GM21390 (cell line): ENCODE data around the gene ZNHIT3.
A peak's percentile ranks its signal among the peaks of the same experiment; 100 is the strongest.

Experiments
- ATAC-seq: cut with Tn5 transposase; IDR thresholded peaks from one replicate; pipeline ENCODE4 v1.9.1; 2021; ENCODE audit not compliant: unreplicated experiment

Gene ZNHIT3

GRCh38 chr17:36509272-36509985, 22.9 kb downstream of the ZNHIT3 start:
- no peak for ATAC-seq

GRCh38 chr17:36510636-36511035, 24.2 kb downstream of the ZNHIT3 start:
- ATAC-seq = no peak

- ATAC-seq = no peak
These were observed 24.7 kb downstream of the ZNHIT3 start for GRCh38 chr17:36511216-36511615.

GRCh38 chr17:36512641-36513040, 26.2 kb downstream of the ZNHIT3 start:
- no peak for ATAC-seq

- no peak for ATAC-seq
These were observed 28.4 kb downstream of the ZNHIT3 start for GRCh38 chr17:36514856-36515255.

GRCh38 chr17:36515837-36516236, 29.4 kb downstream of the ZNHIT3 start:
- ATAC-seq = no peak

- no peak for ATAC-seq
These were observed 36.6 kb downstream of the ZNHIT3 start for GRCh38 chr17:36523113-36523512.

- ATAC-seq = no peak
These were observed 38.0 kb downstream of the ZNHIT3 start for GRCh38 chr17:36524428-36524876.

GRCh38 chr17:36525113-36525512, 38.6 kb downstream of the ZNHIT3 start:
- ATAC-seq = no peak

GRCh38 chr17:36525888-36526287, 39.4 kb downstream of the ZNHIT3 start:
- ATAC-seq = no peak

- no peak for ATAC-seq
These were observed 41.3 kb downstream of the ZNHIT3 start for GRCh38 chr17:36527621-36528250.

- ATAC-seq = no peak
These were observed 42.6 kb downstream of the ZNHIT3 start for GRCh38 chr17:36529121-36529520.

GRCh38 chr17:36532435-36532975, 46.0 kb downstream of the ZNHIT3 start:
- no peak for ATAC-seq

GRCh38 chr17:36533935-36534839, 47.7 kb downstream of the ZNHIT3 start:
- peak; percentile 23 for ATAC-seq

GRCh38 chr17:36534840-36535668, 48.6 kb downstream of the ZNHIT3 start, which contains the start of the genes MYO19 and PIGW:
Gene MYO19, minus strand, starts transcription at chr17:36534868. Its CDS starts 2,330 bp downstream, at chr17:36532538.
Gene PIGW, plus strand, starts transcription at chr17:36534987. Its CDS starts 2,115 bp downstream, at chr17:36537102.
- ATAC-seq = peak; percentile 78

GRCh38 chr17:36535669-36536081, 49.2 kb downstream of the ZNHIT3 start:
- ATAC-seq = peak; percentile 9

GRCh38 chr17:36540696-36541095, 54.2 kb downstream of the ZNHIT3 start:
- no peak for ATAC-seq

GRCh38 chr17:36542755-36543154, 56.3 kb downstream of the ZNHIT3 start:
- no peak for ATAC-seq

GRCh38 chr17:36544044-36544306, 57.5 kb downstream of the ZNHIT3 start:
- no peak for ATAC-seq

- ATAC-seq = peak; percentile 53
These were observed 58.0 kb downstream of the ZNHIT3 start, which contains the start of gene GGNBP2 for GRCh38 chr17:36544307-36545076. Gene GGNBP2, plus strand, starts transcription at chr17:36544919. Its CDS starts 806 bp downstream, at chr17:36545725.
